ENCODE data around the gene SCRN2.

The SCRN2 gene

GRCh38 chr17:47879028-47879585, 38.0 kb upstream of the SCRN2 start:
- no peaks in the 10 kb centered on the region for H3K9me3 ChIP-seq (replicated peaks; ENCODE audit: low read length)
- H3K4me3 ChIP-seq (ENCODE audit: low read length) = no peak overlapping the region
- no peak overlapping the region for H3K9ac ChIP-seq (ENCODE audit: low read depth, low read length)
- peak overlapping the region; percentile 16 for H3K4me2 ChIP-seq (ENCODE audit: low read length)
- H3K36me3 ChIP-seq (ENCODE audit: insufficient read depth, low read length) = no peaks in the 10 kb centered on the region
- H3K27me3 ChIP-seq (ENCODE audit: control insufficient read depth, insufficient read depth, low read length) = peaks cover 22% of the 10 kb centered on the region
- peaks cover 19% of the 10 kb centered on the region for H3K4me1 ChIP-seq (ENCODE audit: control insufficient read depth, insufficient read depth, low read length)

- H3K36me3 ChIP-seq (ENCODE audit: insufficient read depth, low read length) = no peaks in the 10 kb centered on the region
- peak overlapping the region; percentile 16 for H3K4me2 ChIP-seq (ENCODE audit: low read length)
- peaks cover 19% of the 10 kb centered on the region for H3K4me1 ChIP-seq (ENCODE audit: control insufficient read depth, insufficient read depth, low read length)
- peaks cover 28% of the 10 kb centered on the region for H3K27me3 ChIP-seq (ENCODE audit: control insufficient read depth, insufficient read depth, low read length)
- no peak overlapping the region for H3K9ac ChIP-seq (ENCODE audit: low read depth, low read length)
- H3K9me3 ChIP-seq (replicated peaks; ENCODE audit: low read length) = no peaks in the 10 kb centered on the region
- no peak overlapping the region for H3K4me3 ChIP-seq (ENCODE audit: low read length)
Observed at GRCh38 chr17:47878203-47879027, 37.3 kb upstream of the SCRN2 start.

GRCh38 chr17:47877368-47878034, 36.4 kb upstream of the SCRN2 start:
- Histone ChIP-seq H3K4me3 (ENCODE audit: low read length) (no peak overlapping the region), H3K9me3 (replicated peaks; ENCODE audit: low read length) (no peaks in the 10 kb centered on the region), H3K27me3 (ENCODE audit: control insufficient read depth, insufficient read depth, low read length) (peaks cover 37% of the 10 kb centered on the region), H3K36me3 (ENCODE audit: insufficient read depth, low read length) (no peaks in the 10 kb centered on the region), H3K4me1 (ENCODE audit: control insufficient read depth, insufficient read depth, low read length) (peaks cover 15% of the 10 kb centered on the region), H3K4me2 (ENCODE audit: low read length) (no peak overlapping the region), H3K9ac (ENCODE audit: low read depth, low read length) (no peak overlapping the region)

- Histone ChIP-seq H3K27me3 (ENCODE audit: control insufficient read depth, insufficient read depth, low read length) (peaks cover 57% of the 10 kb centered on the region), H3K36me3 (ENCODE audit: insufficient read depth, low read length) (no peaks in the 10 kb centered on the region), H3K9ac (ENCODE audit: low read depth, low read length) (no peak overlapping the region), H3K4me3 (ENCODE audit: low read length) (no peak overlapping the region), H3K4me1 (ENCODE audit: control insufficient read depth, insufficient read depth, low read length) (peaks cover 8% of the 10 kb centered on the region), H3K4me2 (ENCODE audit: low read length) (no peak overlapping the region), H3K9me3 (replicated peaks; ENCODE audit: low read length) (no peaks in the 10 kb centered on the region)
Observed at GRCh38 chr17:47875011-47875985, 34.2 kb upstream of the SCRN2 start.

- Histone ChIP-seq H3K9me3 (replicated peaks; ENCODE audit: low read length) (no peaks in the 10 kb centered on the region), H3K4me3 (ENCODE audit: low read length) (no peak overlapping the region), H3K36me3 (ENCODE audit: insufficient read depth, low read length) (no peaks in the 10 kb centered on the region), H3K4me1 (ENCODE audit: control insufficient read depth, insufficient read depth, low read length) (peaks cover 4% of the 10 kb centered on the region), H3K9ac (ENCODE audit: low read depth, low read length) (no peak overlapping the region), H3K4me2 (ENCODE audit: low read length) (no peak overlapping the region), H3K27me3 (ENCODE audit: control insufficient read depth, insufficient read depth, low read length) (peaks cover 74% of the 10 kb centered on the region)
Observed at GRCh38 chr17:47873200-47874090, 32.4 kb upstream of the SCRN2 start.

DNA sequence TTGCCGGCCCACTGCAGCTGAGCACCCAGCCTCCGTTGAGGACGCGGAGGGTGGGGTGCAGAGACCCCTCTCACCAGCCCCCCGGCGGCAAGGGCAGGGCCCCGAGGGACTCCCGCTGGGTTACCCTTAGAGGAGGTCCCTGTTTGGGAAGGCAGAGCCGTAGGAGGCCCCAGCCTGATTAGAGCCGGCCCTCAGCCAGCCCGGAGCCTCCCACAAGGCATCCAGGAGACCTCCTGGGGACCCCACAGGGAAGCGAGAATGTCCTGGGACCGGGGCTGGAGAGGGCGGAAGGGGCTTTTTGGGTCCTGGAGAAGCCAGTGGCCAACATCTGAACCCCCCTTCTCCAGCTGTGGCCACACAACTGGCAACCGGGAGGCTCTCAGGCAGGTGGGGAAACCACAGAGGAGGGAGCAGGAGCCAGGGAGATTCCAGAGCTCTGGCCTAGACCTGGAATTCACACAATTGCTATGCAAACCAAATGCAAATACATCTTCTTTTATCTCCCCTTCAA, 31.6 kb upstream of the SCRN2 start:
- Histone ChIP-seq H3K9ac (ENCODE audit: low read depth, low read length) (no peak overlapping the region), H3K9me3 (replicated peaks; ENCODE audit: low read length) (no peaks in the 10 kb centered on the region), H3K27me3 (ENCODE audit: control insufficient read depth, insufficient read depth, low read length) (peaks cover 75% of the 10 kb centered on the region), H3K4me2 (ENCODE audit: low read length) (no peak overlapping the region), H3K36me3 (ENCODE audit: insufficient read depth, low read length) (no peaks in the 10 kb centered on the region), H3K4me3 (ENCODE audit: low read length) (no peak overlapping the region), H3K4me1 (ENCODE audit: control insufficient read depth, insufficient read depth, low read length) (no peaks in the 10 kb centered on the region)

GRCh38 chr17:47872019-47872650, 31.1 kb upstream of the SCRN2 start:
- peaks cover 74% of the 10 kb centered on the region for H3K27me3 ChIP-seq (ENCODE audit: control insufficient read depth, insufficient read depth, low read length)
- H3K9ac ChIP-seq (ENCODE audit: low read depth, low read length) = no peak overlapping the region
- H3K36me3 ChIP-seq (ENCODE audit: insufficient read depth, low read length) = no peaks in the 10 kb centered on the region
- H3K4me1 ChIP-seq (ENCODE audit: control insufficient read depth, insufficient read depth, low read length) = no peaks in the 10 kb centered on the region
- no peak overlapping the region for H3K4me3 ChIP-seq (ENCODE audit: low read length)
- H3K9me3 ChIP-seq (replicated peaks; ENCODE audit: low read length) = no peaks in the 10 kb centered on the region
- no peak overlapping the region for H3K4me2 ChIP-seq (ENCODE audit: low read length)

- no peaks in the 10 kb centered on the region for H3K9me3 ChIP-seq (replicated peaks; ENCODE audit: low read length)
- H3K36me3 ChIP-seq (ENCODE audit: insufficient read depth, low read length) = no peaks in the 10 kb centered on the region
- peaks cover 74% of the 10 kb centered on the region for H3K27me3 ChIP-seq (ENCODE audit: control insufficient read depth, insufficient read depth, low read length)
Observed at GRCh38 chr17:47871048-47871447, 30.0 kb upstream of the SCRN2 start.

DNA sequence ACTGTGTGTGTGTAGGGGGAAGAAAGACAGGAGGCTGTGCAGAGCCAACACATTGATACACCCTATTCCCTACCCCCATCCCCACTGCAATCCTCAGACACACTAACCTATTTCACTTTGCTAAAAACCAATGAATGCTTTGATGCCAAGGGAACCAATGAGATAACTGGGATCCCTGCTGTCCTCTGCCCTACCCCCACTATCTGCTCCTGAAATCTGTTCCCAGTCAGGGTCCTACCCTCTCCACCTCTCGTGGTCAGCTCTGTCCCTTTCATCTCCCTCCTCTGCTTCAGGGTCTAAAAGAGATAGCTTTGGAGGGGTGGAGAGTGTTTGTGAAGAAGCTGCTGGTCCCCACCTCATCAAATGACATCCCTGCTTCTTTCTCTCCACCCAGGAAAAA, 29.0 kb upstream of the SCRN2 start:
- peaks cover 68% of the 10 kb centered on the region for H3K27me3 ChIP-seq (ENCODE audit: control insufficient read depth, insufficient read depth, low read length)
- H3K4me3 ChIP-seq (ENCODE audit: low read length) = no peak overlapping the region
- H3K9me3 ChIP-seq (replicated peaks; ENCODE audit: low read length) = no peaks in the 10 kb centered on the region
- H3K4me1 ChIP-seq (ENCODE audit: control insufficient read depth, insufficient read depth, low read length) = peaks cover 3% of the 10 kb centered on the region
- H3K36me3 ChIP-seq (ENCODE audit: insufficient read depth, low read length) = no peaks in the 10 kb centered on the region
- H3K9ac ChIP-seq (ENCODE audit: low read depth, low read length) = no peak overlapping the region
- no peak overlapping the region for H3K4me2 ChIP-seq (ENCODE audit: low read length)

More at GRCh38 chr17:47871048-47871447, 30.0 kb upstream of the SCRN2 start:
- H3K4me1 ChIP-seq (ENCODE audit: control insufficient read depth, insufficient read depth, low read length) = no peaks in the 10 kb centered on the region
- H3K9ac ChIP-seq (ENCODE audit: low read depth, low read length) = no peak overlapping the region
- H3K4me3 ChIP-seq (ENCODE audit: low read length) = no peak overlapping the region
- H3K4me2 ChIP-seq (ENCODE audit: low read length) = no peak overlapping the region

GRCh38 chr17:47869114-47869513, 28.0 kb upstream of the SCRN2 start:
- H3K9me3 ChIP-seq (replicated peaks; ENCODE audit: low read length) = no peaks in the 10 kb centered on the region
- peaks cover 59% of the 10 kb centered on the region for H3K27me3 ChIP-seq (ENCODE audit: control insufficient read depth, insufficient read depth, low read length)
- H3K36me3 ChIP-seq (ENCODE audit: insufficient read depth, low read length) = no peaks in the 10 kb centered on the region
- no peak overlapping the region for H3K4me3 ChIP-seq (ENCODE audit: low read length)
- no peak overlapping the region for H3K4me2 ChIP-seq (ENCODE audit: low read length)
- peaks cover 10% of the 10 kb centered on the region for H3K4me1 ChIP-seq (ENCODE audit: control insufficient read depth, insufficient read depth, low read length)
- H3K9ac ChIP-seq (ENCODE audit: low read depth, low read length) = no peak overlapping the region

All from skeletal muscle satellite cell (primary cell).